ENCODE results near the gene IFT122.
"Not testable (repeated sequence)": the region's sequence is repeated elsewhere in the genome, so short reads cannot be mapped to it uniquely, and the experiment has no call there.

IFT122 gene

GRCh38 chr3:129543156-129543790 is 103.2 kb downstream of the IFT122 start, which contains the start of gene H1-8:
Gene H1-8, plus strand, starts transcription at chr3:129543175. Its CDS starts 44 bp downstream, at chr3:129543219.
- no peak for DNase-seq

DNA sequence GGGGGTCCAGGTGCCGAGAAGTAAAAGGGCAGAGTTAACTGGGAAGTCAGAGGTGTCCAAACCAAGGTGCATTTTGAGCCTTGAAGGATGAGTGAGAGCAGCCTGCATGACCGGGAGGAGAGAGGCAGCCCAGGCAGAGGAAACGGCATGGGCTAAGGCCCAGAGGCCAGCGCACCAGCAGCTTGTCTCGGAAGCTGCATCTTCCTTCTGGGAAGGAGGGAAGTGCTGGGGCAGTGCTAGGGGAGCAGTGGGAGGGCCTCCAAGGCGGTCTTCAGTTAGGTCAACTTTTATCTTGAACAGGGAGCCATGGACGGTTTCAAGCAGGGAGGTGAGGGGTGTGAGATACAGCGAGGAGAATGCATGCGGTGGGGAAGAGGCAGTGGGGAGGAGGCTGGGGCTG is 104.0 kb downstream of the IFT122 start:
- no peak for DNase-seq

GRCh38 chr3:129545951-129546350 is 105.9 kb downstream of the IFT122 start:
- DNase-seq: not testable (repeated sequence)

DNA sequence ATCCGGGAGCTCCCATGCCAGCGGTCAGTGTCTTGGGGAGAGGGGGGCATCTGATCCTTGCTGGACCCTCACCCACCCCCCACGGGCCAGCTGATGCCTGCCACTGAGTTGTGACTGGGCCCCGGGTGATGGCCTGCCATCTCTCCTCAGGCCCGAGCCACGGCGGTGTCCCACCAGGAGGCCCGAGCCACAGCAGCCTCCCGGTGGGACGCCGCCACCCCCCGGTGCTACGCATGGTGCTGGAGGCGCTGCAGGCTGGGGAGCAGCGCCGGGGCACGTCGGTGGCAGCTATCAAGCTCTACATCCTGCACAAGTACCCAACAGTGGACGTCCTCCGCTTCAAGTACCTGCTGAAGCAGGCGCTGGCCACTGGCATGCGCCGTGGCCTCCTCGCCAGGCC is 107.2 kb downstream of the IFT122 start:
- no peak for DNase-seq

DNA sequence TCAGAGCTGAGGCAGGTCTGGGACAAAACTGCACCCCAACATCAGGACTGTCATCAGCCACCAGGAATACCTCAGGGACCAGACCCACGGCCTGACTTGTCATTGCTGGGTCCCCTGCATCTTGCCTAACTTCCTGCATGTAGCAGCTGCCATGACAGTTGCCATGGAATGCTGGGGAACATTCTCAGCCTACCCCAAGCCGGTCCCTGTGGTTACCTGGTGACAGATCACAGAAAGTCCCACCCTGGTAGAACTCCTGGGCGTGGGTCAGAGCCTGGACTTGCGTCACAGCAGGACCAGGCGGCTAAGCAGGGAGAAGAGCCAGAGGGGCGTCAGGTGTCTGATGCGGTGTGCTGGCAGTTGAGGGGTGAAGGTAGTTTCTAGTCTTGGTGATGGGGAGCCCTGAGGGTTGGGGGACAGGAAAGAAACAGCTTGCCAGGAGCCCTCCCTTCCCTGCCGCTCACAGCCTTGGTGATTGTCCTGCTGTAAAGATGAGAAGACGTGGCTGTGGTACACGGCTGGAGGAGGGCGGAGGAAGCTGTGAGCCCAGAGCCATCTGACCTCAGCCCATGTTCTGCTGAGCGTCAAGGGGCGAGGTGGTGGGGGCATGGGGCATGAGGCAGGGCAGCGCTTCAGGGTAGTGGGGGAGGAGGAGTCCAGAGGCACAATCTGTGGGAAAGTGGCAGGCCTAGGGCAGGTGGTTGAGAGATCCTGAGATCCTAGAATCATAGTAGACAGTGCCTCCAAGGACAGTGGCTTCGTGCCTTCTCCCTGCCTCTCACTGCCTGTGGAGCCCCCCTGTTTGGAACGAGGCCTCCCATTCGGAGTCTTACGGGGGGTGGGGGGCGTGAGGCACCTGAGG is 108.3 kb downstream of the IFT122 start:
- DNase-seq: no peak

GRCh38 chr3:129549006-129549800 is 109.2 kb downstream of the IFT122 start:
- DNase-seq: peak; percentile 38

DNA sequence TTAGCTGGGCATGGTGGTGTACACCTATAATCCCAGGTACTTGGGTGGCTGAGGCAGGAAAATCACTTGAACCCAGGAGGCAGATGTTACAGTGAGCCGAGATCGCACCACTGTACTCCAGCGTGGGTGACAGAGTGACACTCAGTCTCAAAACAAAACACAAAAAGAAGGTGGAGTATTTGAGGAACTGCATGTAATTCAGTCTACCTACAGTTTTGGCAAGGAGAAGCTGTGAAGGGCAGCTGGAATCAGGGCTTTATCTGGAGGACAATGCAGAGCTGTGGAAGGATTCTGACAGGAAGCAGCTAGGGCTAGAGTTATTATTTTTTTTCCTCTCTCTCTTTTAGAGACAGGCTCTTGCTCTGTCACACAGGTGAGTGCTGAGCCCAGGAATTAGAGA is 109.8 kb downstream of the IFT122 start:
- no peak for DNase-seq

DNA sequence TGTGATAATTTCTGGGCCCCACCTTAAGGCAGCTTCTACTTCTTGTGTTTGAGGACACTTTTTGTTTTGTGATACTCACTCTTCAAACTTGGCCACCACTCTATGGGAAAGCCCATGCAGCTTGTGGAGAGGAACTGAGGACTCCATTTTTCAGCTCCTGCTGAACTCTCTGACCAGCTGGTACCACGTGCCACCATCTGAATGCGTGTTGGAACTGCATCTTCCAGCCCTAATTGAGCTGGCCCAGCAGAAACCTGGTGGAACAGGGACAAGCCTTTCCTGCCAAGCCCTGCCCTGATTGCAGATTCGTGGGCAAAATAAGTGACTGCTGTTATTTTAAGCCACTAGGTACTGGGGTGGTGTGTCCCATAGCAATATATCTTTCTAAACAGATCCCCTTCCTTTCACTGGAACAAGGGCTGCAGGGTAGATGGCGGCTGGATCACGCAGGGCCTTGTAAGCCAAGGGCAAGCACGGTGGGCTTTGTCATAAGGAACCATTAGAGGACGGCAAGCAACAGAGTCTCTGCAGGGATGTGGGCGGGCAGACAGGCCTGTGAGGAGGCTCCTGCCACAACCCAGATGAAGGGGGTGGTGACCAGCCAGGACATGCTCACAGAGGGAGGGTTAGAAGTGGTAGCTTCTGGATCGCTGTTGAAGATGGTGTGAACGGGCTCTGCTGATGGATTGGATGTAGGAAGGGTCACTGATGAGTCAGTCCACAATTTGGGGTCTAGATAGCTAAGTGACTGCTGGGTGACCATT is 112.4 kb downstream of the IFT122 start:
- DNase-seq: no peak

GRCh38 chr3:129553171-129553570 is 113.1 kb downstream of the IFT122 start:
- DNase-seq: peak; percentile 17

DNA sequence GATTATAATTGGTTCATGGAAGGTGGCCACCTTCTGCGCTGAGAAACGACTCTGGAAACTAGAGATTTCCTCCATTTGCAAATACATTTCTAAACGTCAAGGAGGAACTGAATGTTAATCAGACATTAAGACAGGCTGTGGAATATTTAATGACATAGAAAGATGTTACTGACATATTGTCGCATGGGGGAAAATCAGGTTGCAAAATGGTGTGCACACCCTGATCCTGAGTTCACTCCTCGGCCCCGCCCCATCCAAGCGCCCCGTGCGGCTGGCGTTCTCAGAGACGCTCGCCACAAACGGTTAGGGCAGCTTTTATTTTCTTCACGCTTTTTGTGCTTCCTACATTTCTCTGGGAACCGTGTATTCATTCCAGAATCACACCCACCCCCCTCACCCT is 113.7 kb downstream of the IFT122 start:
- DNase-seq: no peak

DNA sequence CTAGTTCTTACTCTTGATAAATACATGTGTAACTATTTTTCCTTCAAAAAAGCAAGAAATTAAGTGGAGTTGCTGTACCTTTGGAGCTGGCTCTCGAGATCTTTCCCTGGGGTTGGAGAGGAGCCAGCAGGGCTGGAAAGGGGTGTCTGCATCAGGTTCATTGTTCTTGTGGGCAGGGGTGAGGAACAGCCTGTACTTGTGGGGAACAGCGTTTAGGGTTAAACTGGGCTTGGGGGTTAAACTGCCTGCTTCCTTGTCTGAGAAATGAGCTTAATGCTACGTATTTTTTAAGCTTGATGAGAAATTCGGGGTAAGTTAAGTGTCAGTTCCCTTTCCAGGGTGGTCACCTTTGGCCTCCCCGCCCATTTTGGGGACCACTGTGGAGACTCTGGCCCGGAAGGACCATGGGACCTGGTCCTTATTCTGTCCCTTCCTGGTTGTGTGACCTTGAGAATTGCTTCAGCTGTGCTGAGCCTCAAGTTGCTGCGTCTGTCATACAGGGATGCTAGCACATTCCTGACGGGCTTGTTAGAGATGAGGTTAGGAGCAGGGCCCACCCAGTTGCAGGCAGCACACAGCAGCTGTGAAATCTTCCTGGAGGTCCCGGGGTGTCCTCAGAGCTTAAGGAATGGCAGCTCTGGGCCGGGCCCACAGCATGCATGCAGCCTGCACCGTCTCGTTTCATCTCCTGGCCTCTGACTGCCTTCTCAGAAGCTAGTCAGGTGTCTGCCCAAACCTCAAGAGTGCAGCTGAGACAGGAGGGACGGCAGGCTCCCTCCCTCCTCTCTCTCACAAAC is 114.5 kb downstream of the IFT122 start:
- peak; percentile 60 for DNase-seq

DNA sequence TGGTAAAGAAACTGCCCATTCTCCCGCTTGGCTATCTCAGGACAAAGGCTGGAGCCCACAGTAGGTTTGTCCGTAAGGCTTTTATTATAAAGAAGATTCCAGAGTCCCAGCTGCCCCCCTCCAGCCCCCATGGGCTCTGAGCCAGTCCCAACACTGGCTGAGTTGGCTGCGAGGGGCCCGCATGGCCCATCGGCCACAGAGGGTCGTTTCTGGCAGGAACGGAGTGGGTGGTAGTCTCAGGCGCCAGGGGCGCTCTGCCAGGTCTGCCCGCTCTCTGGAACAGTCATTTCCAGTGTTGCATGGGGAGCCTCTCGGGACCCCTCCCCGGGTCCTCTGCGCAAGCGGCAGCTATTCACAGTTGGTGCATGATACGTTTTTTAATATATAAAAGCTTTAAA is 115.1 kb downstream of the IFT122 start:
- DNase-seq: no peak

GRCh38 chr3:129555616-129556357 is 115.8 kb downstream of the IFT122 start:
- DNase-seq: no peak

DNA sequence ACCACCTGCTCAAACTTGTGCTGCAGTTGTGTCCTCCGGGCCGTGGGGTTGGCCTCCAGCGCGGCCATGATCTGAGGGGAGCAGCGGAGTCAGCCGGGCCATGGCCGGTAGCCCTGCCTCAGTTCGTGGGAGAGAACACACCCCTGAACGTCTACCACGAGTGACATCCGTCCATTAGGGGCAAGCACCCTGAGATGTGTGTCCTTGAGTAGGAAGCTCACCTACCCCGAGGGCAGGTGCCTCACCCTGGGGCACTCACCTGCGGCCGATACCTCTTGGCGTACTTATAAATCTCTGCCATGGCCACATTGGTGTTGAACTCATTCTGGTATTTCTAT is 116.3 kb downstream of the IFT122 start:
- DNase-seq: no peak

- DNase-seq: no peak
Observed at GRCh38 chr3:129556890-129557547, 117.0 kb downstream of the IFT122 start.

DNA sequence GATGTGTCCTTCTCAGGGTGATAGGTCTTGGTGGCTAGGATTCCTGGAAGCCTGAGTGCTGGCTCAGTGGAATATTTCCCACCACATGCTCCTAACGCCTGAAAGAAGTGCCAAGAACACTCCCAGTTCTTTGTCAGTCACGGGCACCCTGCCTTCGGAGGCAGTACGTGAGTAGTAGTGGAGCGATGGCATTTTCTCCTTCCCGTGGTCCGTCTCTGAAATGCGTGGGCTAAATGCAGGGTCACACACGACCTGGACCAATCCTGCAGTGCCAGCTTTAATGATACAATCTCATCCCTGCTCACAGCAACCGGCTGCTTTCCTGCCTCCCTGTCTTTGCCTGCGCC is 117.5 kb downstream of the IFT122 start:
- DNase-seq: peak; percentile 19

DNA sequence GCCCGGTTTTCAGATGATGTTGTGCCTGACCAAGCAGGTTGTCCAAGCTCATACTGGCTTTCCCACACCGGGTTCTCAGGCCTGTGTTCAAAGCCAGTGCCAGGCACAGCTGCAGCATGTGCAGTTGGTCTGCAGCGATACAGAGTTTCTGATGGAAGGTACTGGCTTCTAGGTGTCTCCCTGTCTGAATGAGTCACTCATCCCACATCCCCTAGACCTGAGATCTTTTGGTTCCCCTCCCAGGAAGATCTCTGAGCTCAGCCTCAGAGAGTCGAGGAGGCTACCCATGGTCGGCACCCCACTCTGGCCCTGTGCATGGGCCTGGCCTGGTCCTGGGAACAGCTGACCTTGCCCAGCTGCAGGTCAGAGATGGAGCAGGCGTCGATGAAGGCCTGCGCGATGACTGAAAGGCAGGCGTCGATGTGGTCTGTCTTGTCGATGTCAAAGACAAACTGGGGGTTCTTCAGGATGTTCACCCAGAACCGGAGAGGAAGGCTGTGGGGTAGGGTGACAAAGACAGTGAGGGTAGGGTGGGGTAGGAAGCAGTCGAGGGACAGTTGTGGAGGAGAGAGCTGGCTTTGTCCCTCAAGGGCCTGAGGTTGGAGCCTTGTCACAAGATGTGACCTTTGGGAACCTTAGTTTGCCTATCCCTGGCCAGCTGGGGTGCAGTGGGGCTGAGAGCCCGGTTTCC is 118.2 kb downstream of the IFT122 start:
- no peak for DNase-seq

DNA sequence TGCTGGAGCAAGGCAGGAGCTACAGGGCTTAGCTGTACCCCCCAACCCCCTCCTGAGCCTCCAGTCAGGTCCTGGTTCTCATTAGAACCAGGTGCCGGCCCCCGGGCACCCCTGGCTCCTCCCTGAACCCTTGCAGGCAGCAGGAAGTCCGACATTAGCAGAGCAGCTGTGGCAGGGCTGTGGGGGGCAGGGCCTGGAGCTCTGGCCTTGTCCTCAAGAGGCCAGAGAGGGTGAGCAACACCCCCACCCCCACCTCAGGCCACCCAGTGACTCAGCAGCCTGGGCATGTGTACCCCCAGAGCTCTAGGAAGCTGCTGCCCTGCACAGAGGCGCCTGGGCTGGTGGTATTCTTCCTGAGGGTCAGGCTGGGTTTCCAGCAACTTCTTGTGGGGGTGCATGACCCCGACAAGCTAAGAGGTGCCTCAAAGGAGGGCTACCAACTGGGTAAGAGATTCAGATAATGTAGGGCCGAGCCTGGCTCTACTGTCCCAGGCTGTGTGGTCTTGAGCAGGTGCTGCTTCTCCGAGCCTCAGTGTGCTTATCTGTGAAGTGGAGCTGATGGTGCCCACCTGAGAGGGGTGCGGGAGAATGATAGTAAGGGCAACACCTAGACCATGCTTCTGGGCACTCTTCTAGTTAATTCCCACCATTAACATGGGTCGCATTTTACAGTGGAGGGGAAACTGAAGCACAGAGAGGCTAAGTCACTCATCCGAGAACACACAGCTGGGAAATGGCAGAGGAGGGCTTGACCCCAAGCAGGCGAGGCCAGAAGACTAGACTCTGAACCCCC is 118.9 kb downstream of the IFT122 start:
- peak; percentile 73 for DNase-seq

DNA sequence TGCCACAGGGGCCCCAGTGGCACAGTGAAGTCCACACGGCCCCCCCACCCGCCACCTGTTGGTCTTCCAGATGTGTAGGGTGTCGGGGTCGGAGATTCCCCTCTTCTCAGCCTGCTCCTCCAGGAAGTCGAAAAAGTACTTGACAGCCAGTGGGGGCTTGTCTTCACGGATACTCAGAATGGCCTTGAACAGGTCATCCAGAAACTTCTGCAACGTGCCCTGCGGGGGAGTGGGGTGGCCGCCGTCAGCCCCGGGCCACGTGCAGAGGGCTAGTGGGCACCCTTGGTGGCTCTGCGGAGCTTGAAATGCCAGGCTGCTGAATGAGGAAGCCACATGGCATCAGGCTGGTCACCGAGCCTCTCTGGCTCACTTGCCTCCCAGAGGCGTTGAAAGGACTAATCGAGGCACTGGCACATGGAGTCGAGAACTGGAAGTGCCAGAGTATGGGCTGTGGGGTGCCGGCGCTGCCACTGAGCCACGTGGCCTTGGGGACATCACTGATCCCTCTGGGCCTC is 119.6 kb downstream of the IFT122 start:
- DNase-seq: no peak

Measured in fibroblast of skin of scalp (primary cell).